Caco-2 (cell line): ENCODE results near the gene CNTNAP5. TPM values are rescaled to one million over a fixed set of nuclear protein-coding genes. Genes with fewer than 3 reads are reported as not detected.
A peak's percentile ranks its signal among the peaks of the same experiment; 100 is the strongest.
"Not testable (repeated sequence)": the region's sequence is repeated elsewhere in the genome, so short reads cannot be mapped to it uniquely, and the experiment has no call there.

Source experiments
- BruUV-seq: library from RNA; stranded (reverse); fragments of 400-500 nt; replicated peaks from 2 replicates; lab custom pipeline; 2021; lab: Mats Ljungman, UMichigan
- CTCF ChIA-PET: fragments of 300-600 bp; sonication (Branson Sonifier 250); formaldehyde crosslinking; loops from one replicate; lab custom pipeline; 2022; ENCODE audit warnings: antibody characterized with exemption; lab: Charles Lee
- POLR2A ChIA-PET: fragments of 300-600 bp; sonication (Branson Sonifier 250); formaldehyde crosslinking; loops from one replicate; lab custom pipeline; 2022; ENCODE audit warnings: antibody characterized with exemption; lab: Charles Lee
- DNase-seq, 2 experiments: peaks; one replicate each; pipeline versions ENCODE4 v3.0.0 to v3.0.0-alpha.2; 2020 to 2022
- H3K27me3 ChIP-seq: replicated peaks from 2 replicates; pipeline ENCODE4 v1.6.0; 2011; ENCODE audit warnings: low read length; ENCODE audit not compliant: control insufficient read depth, insufficient read depth
- H3K36me3 ChIP-seq: 2 replicates; pipeline ENCODE4 v1.5.1; 2011; ENCODE audit warnings: low read length; ENCODE audit not compliant: control insufficient read depth, insufficient read depth
- H3K4me1 ChIP-seq: fragments of 250-450 bp; sonication (Bioruptor Pico); 2 replicates; pipeline ENCODE4 v1.5.1; 2020; ENCODE audit warnings: mild to moderate bottlenecking
- H3K4me3 ChIP-seq: 2 replicates; pipeline ENCODE4 v1.5.1; 2011; ENCODE audit warnings: low read depth, mild to moderate bottlenecking, control low read depth, low read length
- H3K9me3 ChIP-seq: fragments of 250-450 bp; sonication (Bioruptor Pico); 2 replicates; pipeline ENCODE4 v1.5.1; 2020; ENCODE audit warnings: mild to moderate bottlenecking, moderate library complexity
- H3K27ac Mint-ChIP-seq: one replicate; pipeline ENCODE4 v1.8.0; 2022; ENCODE audit warnings: mixed read lengths; ENCODE audit not compliant: unreplicated experiment
- H3K27me3 Mint-ChIP-seq: one replicate; pipeline ENCODE4 v1.8.0; 2022; ENCODE audit warnings: mixed read lengths; ENCODE audit not compliant: insufficient read depth, unreplicated experiment
- H3K36me3 Mint-ChIP-seq: one replicate; pipeline ENCODE4 v1.8.0; 2022; ENCODE audit warnings: mild to moderate bottlenecking, mixed read lengths; ENCODE audit not compliant: insufficient read depth, unreplicated experiment
- H3K4me1 Mint-ChIP-seq: one replicate; pipeline ENCODE4 v1.8.0; 2022; ENCODE audit warnings: low read depth, mixed read lengths; ENCODE audit not compliant: unreplicated experiment
- H3K4me3 Mint-ChIP-seq: one replicate; pipeline ENCODE4 v1.8.0; 2022; ENCODE audit warnings: mild to moderate bottlenecking, moderate library complexity, mixed read lengths; ENCODE audit not compliant: unreplicated experiment
- H3K9me3 Mint-ChIP-seq: one replicate; pipeline ENCODE4 v1.8.0; 2022; ENCODE audit warnings: mixed read lengths; ENCODE audit not compliant: unreplicated experiment
- intact Hi-C: fragments of 100-400 bp; cut with micrococcal nuclease; formaldehyde crosslinking; loops from one replicate; pipeline ENCODE4 v1.10.0; 2022; ENCODE audit not compliant: unreplicated experiment
- total RNA-seq: library from RNA; stranded (reverse); gene quantifications from 2 replicates; pipeline ENCODE4 v1.2.3, GENCODE V29; 2022
- TF ChIP-seq, protein P1 (sequence below), 2 experiments: fragments of 200-600 bp in 1 of 2; IDR thresholded peaks; 1 replicate in 1 of 2; 2 replicates in 1 of 2; pipeline versions ENCODE4 v1.5.1 to v1.8.0; 2011 to 2022; ENCODE audit warnings: antibody characterized with exemption in 1 of 2, control low read depth in 1 of 2, inconsistent platforms in 1 of 2, low read depth in 1 of 2, low read length in 1 of 2, mild to moderate bottlenecking in 1 of 2, moderate library complexity in 1 of 2; ENCODE audit not compliant: insufficient read depth in 1 of 2, severe bottlenecking in 1 of 2, unreplicated experiment in 1 of 2

CNTNAP5 gene
- total RNA-seq, 1 experiment from 2014 or later = 0.14 TPM

DNA sequence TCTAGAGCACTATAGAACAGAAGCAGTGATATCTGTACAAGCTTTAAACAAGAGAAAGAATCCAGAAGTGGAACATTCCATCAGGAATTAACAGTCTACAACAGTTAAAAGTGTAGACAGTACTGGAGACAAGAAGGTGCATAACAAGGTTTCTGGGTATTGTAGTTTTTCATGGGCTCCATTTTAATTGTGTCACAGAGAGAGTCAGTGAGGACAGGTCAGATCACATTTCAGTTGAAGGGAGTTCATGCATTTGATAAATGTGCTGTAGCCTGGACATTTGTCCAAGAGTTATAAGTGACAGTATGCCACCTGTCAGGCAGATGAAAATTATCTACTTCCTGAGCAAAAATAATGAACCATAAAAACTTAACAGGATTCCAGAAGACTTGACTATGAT is 328.6 kb downstream of the CNTNAP5 start:
- Mint-ChIP-seq H3K27ac (no peak overlapping the region), H3K9me3 (no peaks in the 10 kb centered on the region), H3K4me1 (no peaks in the 10 kb centered on the region), H3K4me3 (no peak overlapping the region), H3K36me3 (no peaks in the 10 kb centered on the region), H3K27me3 (no peaks in the 10 kb centered on the region)
- no peaks in the 10 kb centered on the region for H3K4me1 ChIP-seq
- H3K4me3 ChIP-seq = no peak overlapping the region
- POLR2A ChIA-PET = no interaction called here
- DNase-seq = no peak
- no TSS peak for BruUV-seq
- intact Hi-C loops = no loop called here
- CTCF ChIA-PET = no interaction called here
- no peaks in the 10 kb centered on the region for H3K27me3 ChIP-seq
- TF ChIP-seq, protein P1, sequence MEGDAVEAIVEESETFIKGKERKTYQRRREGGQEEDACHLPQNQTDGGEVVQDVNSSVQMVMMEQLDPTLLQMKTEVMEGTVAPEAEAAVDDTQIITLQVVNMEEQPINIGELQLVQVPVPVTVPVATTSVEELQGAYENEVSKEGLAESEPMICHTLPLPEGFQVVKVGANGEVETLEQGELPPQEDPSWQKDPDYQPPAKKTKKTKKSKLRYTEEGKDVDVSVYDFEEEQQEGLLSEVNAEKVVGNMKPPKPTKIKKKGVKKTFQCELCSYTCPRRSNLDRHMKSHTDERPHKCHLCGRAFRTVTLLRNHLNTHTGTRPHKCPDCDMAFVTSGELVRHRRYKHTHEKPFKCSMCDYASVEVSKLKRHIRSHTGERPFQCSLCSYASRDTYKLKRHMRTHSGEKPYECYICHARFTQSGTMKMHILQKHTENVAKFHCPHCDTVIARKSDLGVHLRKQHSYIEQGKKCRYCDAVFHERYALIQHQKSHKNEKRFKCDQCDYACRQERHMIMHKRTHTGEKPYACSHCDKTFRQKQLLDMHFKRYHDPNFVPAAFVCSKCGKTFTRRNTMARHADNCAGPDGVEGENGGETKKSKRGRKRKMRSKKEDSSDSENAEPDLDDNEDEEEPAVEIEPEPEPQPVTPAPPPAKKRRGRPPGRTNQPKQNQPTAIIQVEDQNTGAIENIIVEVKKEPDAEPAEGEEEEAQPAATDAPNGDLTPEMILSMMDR (IDR thresholded peaks at IDR 0.05; ENCODE audit: insufficient read depth in 1 of 2, low read depth in 1 of 2, low read length in 1 of 2, severe bottlenecking in 1 of 2, unreplicated experiment in 1 of 2) = no peak
- H3K36me3 ChIP-seq = no peaks in the 10 kb centered on the region
- H3K9me3 ChIP-seq = no peaks in the 10 kb centered on the region

DNA sequence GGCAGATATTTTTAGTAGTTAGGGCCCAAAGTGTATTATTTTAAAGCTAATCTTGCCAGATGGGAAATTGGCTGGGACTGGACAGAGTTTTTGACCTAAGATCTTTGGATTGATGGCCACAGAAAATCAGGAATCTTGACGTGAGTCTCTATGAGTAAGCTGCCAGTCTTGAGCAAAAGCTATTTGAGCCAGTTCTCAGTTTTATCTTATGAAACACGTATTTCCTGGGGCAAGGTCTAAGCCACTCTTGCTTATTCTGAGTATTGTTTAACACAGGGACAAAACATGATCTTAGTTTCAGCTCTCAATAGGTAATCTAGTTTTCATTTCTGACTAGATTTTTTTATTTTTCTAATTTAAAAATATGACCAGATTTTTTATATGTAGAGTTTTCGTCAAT is 329.4 kb downstream of the CNTNAP5 start:
- Mint-ChIP-seq H3K27me3 (no peaks in the 10 kb centered on the region), H3K4me1 (no peaks in the 10 kb centered on the region), H3K36me3 (no peaks in the 10 kb centered on the region), H3K27ac (no peak overlapping the region), H3K9me3 (no peaks in the 10 kb centered on the region), H3K4me3 (no peak overlapping the region)
- Histone ChIP-seq H3K9me3 (no peaks in the 10 kb centered on the region), H3K4me3 (no peak overlapping the region), H3K36me3 (no peaks in the 10 kb centered on the region), H3K4me1 (no peaks in the 10 kb centered on the region), H3K27me3 (no peaks in the 10 kb centered on the region)
- POLR2A ChIA-PET = no interaction called here
- CTCF ChIA-PET = no interaction called here
- DNase-seq = no peak
- intact Hi-C loops = no loop called here
- TF ChIP-seq, protein P1 (IDR thresholded peaks at IDR 0.05; ENCODE audit: insufficient read depth in 1 of 2, low read depth in 1 of 2, low read length in 1 of 2, severe bottlenecking in 1 of 2, unreplicated experiment in 1 of 2) = no peak
- no TSS peak for BruUV-seq

DNA sequence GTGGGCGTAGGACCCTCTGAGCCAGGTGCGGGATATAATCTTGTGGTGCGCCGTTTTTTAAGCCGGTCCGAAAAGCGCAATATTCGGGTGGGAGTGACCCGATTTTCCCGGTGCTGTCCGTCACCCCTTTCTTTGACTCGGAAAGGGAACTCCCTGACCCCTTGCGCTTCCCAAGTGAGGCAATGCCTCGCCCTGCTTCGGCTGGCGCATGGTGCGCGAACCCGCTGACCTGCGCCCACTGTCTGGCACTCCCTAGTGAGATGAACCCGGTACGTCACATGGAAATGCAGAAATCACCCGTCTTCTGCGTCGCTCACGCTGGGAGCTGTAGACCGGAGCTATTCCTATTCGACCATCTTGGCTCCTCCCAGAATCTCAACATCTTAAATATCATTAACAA is 336.9 kb downstream of the CNTNAP5 start:
- CTCF ChIA-PET, H3K27ac Mint-ChIP-seq, DNase-seq, H3K4me1 Mint-ChIP-seq, H3K4me1 ChIP-seq, H3K27me3 Mint-ChIP-seq, H3K9me3 Mint-ChIP-seq, POLR2A ChIA-PET, H3K27me3 ChIP-seq, H3K36me3 Mint-ChIP-seq, H3K36me3 ChIP-seq, BruUV-seq, intact Hi-C loops, H3K4me3 ChIP-seq, H3K9me3 ChIP-seq: not testable (repeated sequence)
- peak overlapping the region; percentile 60 for H3K4me3 Mint-ChIP-seq

DNA sequence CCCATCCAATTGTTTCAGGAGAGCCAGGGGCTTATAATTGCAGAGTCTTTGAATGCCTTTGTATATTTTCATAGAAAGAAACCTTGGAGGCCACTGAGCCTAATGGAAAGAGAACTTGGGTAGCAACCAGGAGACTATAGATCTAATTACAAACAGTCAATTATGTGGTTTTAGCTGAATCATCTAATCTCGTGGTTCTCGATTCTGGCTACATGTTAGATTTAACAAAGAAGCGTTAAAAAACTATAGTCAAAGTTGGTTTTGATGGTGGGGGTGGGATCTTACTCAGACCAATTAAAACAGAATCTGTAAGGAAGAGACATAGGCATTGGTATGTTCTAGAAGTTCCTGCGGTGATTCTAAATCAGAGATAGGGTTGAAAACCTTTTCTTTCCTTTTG is 344.1 kb downstream of the CNTNAP5 start:
- no peak overlapping the region for H3K4me3 Mint-ChIP-seq
- H3K9me3 Mint-ChIP-seq = peaks cover 1% of the 10 kb centered on the region
- Histone ChIP-seq H3K36me3 (no peaks in the 10 kb centered on the region), H3K4me1 (no peaks in the 10 kb centered on the region), H3K4me3 (no peak overlapping the region), H3K9me3 (no peaks in the 10 kb centered on the region), H3K27me3 (no peaks in the 10 kb centered on the region)
- POLR2A ChIA-PET = no interaction called here
- no peak for DNase-seq
- no peaks in the 10 kb centered on the region for H3K4me1 Mint-ChIP-seq
- BruUV-seq = no TSS peak
- peaks cover 9% of the 10 kb centered on the region for H3K27me3 Mint-ChIP-seq
- CTCF ChIA-PET = no interaction called here
- TF ChIP-seq, protein P1 (IDR thresholded peaks at IDR 0.05; ENCODE audit: insufficient read depth in 1 of 2, low read depth in 1 of 2, low read length in 1 of 2, severe bottlenecking in 1 of 2, unreplicated experiment in 1 of 2) = no peak
- intact Hi-C loops = no loop called here
- H3K27ac Mint-ChIP-seq = no peak overlapping the region
- no peaks in the 10 kb centered on the region for H3K36me3 Mint-ChIP-seq
